ENCODE measurements around the gene COPB1. TPM values are rescaled to one million over a fixed set of nuclear protein-coding genes. Genes with fewer than 3 reads are reported as not detected.

The COPB1 gene
- total RNA-seq, 1 donor from 2014 or later: 59.9 TPM

- H3K4me3 ChIP-seq: no peak overlapping the region
- H3K9me3 ChIP-seq: no peaks in the 10 kb centered on the region
- DNase-seq (ENCODE audit: extremely low spot score in 2 of 2): no peak
- no peak for TF ChIP-seq POLR2AphosphoS5 (IDR thresholded peaks at IDR 0.05; ENCODE audit: insufficient read depth in 1 of 2, low read depth in 1 of 2)
- TF ChIP-seq CTCF (IDR thresholded peaks at IDR 0.05): no peak
- intact Hi-C loops (cut with DNase I): no loop called here
- no peaks in the 10 kb centered on the region for H3K27me3 ChIP-seq
- no peaks in the 10 kb centered on the region for H3K36me3 ChIP-seq
- H3K27ac ChIP-seq: no peak overlapping the region
- H3K4me1 ChIP-seq: no peaks in the 10 kb centered on the region
These were observed 50.3 kb downstream of the COPB1 start for GRCh38 chr11:14449302-14449714.

GRCh38 chr11:14448240-14448639 is 51.4 kb downstream of the COPB1 start:
- DNase-seq (ENCODE audit: extremely low spot score in 2 of 2): no peak
- no peaks in the 10 kb centered on the region for H3K9me3 ChIP-seq
- no peak overlapping the region for H3K27ac ChIP-seq
- no peak for TF ChIP-seq POLR2AphosphoS5 (IDR thresholded peaks at IDR 0.05; ENCODE audit: insufficient read depth in 1 of 2, low read depth in 1 of 2)
- no peak for TF ChIP-seq CTCF (IDR thresholded peaks at IDR 0.05)
- no peak for TF ChIP-seq POLR2A (IDR thresholded peaks at IDR 0.05)
- H3K4me1 ChIP-seq: no peaks in the 10 kb centered on the region
- no peaks in the 10 kb centered on the region for H3K27me3 ChIP-seq
- no peak overlapping the region for H3K4me3 ChIP-seq
- H3K36me3 ChIP-seq: no peaks in the 10 kb centered on the region
- intact Hi-C loops (cut with DNase I): no loop called here

- H3K27ac ChIP-seq: no peak overlapping the region
- DNase-seq (ENCODE audit: extremely low spot score in 2 of 2): no peak
- no peak for TF ChIP-seq POLR2AphosphoS5 (IDR thresholded peaks at IDR 0.05; ENCODE audit: insufficient read depth in 1 of 2, low read depth in 1 of 2)
- TF ChIP-seq POLR2A (IDR thresholded peaks at IDR 0.05): no peak
- no peak for TF ChIP-seq CTCF (IDR thresholded peaks at IDR 0.05)
- H3K9me3 ChIP-seq: no peaks in the 10 kb centered on the region
- no peaks in the 10 kb centered on the region for H3K27me3 ChIP-seq
- H3K4me3 ChIP-seq: no peak overlapping the region
- H3K36me3 ChIP-seq: no peaks in the 10 kb centered on the region
- intact Hi-C loops (cut with DNase I): no loop called here
- H3K4me1 ChIP-seq: no peaks in the 10 kb centered on the region
These were observed 52.9 kb downstream of the COPB1 start for GRCh38 chr11:14446701-14447169.

GRCh38 chr11:14445542-14446530 is 53.8 kb downstream of the COPB1 start:
- no peak overlapping the region for H3K4me3 ChIP-seq
- no peak for DNase-seq (ENCODE audit: extremely low spot score in 2 of 2)
- H3K9me3 ChIP-seq: no peaks in the 10 kb centered on the region
- H3K27ac ChIP-seq: no peak overlapping the region
- no peaks in the 10 kb centered on the region for H3K27me3 ChIP-seq
- no peaks in the 10 kb centered on the region for H3K36me3 ChIP-seq
- H3K4me1 ChIP-seq: no peaks in the 10 kb centered on the region
- no peak for TF ChIP-seq POLR2A (IDR thresholded peaks at IDR 0.05)
- intact Hi-C loops (cut with DNase I): no loop called here

- no peaks in the 10 kb centered on the region for H3K27me3 ChIP-seq
- intact Hi-C loops (cut with DNase I): no loop called here
These were observed 55.0 kb downstream of the COPB1 start for GRCh38 chr11:14444441-14445189.

More at GRCh38 chr11:14444441-14445189, 55.0 kb downstream of the COPB1 start:
- no peak overlapping the region for H3K27ac ChIP-seq
- TF ChIP-seq CTCF (IDR thresholded peaks at IDR 0.05): no peak
- TF ChIP-seq POLR2A (IDR thresholded peaks at IDR 0.05): no peak
- TF ChIP-seq POLR2AphosphoS5 (IDR thresholded peaks at IDR 0.05; ENCODE audit: insufficient read depth in 1 of 2, low read depth in 1 of 2): no peak
- no peak for DNase-seq (ENCODE audit: extremely low spot score in 2 of 2)
- H3K9me3 ChIP-seq: no peaks in the 10 kb centered on the region
- no peak overlapping the region for H3K4me3 ChIP-seq
- no peaks in the 10 kb centered on the region for H3K4me1 ChIP-seq
- no peaks in the 10 kb centered on the region for H3K36me3 ChIP-seq

Data from vagina (tissue), 2 donors.